Psoas muscle (tissue), 8 donors: ENCODE data around the gene SPINT4. TPM values are rescaled to one million over a fixed set of nuclear protein-coding genes. Genes with fewer than 3 reads are reported as not detected.
"Not testable (repeated sequence)": the region's sequence is repeated elsewhere in the genome, so short reads cannot be mapped to it uniquely, and the experiment has no call there.

ENCODE experiments used
- ATAC-seq, 4 donors: fragments of 200-7000 bp; cut with Tn5 transposase; one replicate each; pipeline ENCODE4 v1.9.1; 2020; ENCODE audit warnings: moderate library complexity in 3 of 4, mild to moderate bottlenecking in 2 of 4
- DNase-seq, 2 donors: peaks; one replicate each; pipeline ENCODE4 v3.0.0-alpha.2; 2020
- H3K27ac ChIP-seq: fragments of 200-600 bp; one replicate; pipeline ENCODE4 v1.8.0; 2022
- H3K27me3 ChIP-seq, 3 donors: fragments of 200-600 bp in 1 of 3; one replicate each; pipeline versions ENCODE4 v1.6.1 to v1.8.0; 2013 to 2022; ENCODE audit warnings: low read length in 2 of 3, mild to moderate bottlenecking in 2 of 3, moderate library complexity in 1 of 3; ENCODE audit not compliant: insufficient read depth in 3 of 3
- H3K36me3 ChIP-seq, 2 donors: fragments of 200-600 bp in 1 of 2; one replicate each; pipeline versions ENCODE4 v1.6.1 to v1.8.0; 2013 to 2022; ENCODE audit warnings: low read depth in 1 of 2, mild to moderate bottlenecking in 1 of 2, moderate library complexity in 1 of 2; ENCODE audit not compliant: insufficient read depth in 1 of 2
- H3K4me1 ChIP-seq: fragments of 200-600 bp; one replicate; pipeline ENCODE4 v1.8.0; 2022
- H3K4me3 ChIP-seq: fragments of 200-600 bp; one replicate; pipeline ENCODE4 v1.8.0; 2022; ENCODE audit warnings: mild to moderate bottlenecking
- H3K9me3 ChIP-seq: fragments of 200-600 bp; one replicate; pipeline ENCODE4 v1.8.0; 2022
- WGBS, 3 donors: extraction: QIAGEN DNeasy Blood & Tissue Kit; methylation state at CpG; one replicate each; pipeline versions ENCODE4 v1.1.6 to v1.1.7; 2013; 5-methylcytosine and 5-hydroxymethylcytosine counted together
- intact Hi-C, 2 donors: fragments of 100-400 bp; cut with DNase I; formaldehyde crosslinking; loops; one replicate each; pipeline versions ENCODE4 v1.11.0 to v1.14.2; 2022
- polyA plus RNA-seq, 3 donors: library from polyadenylated mRNA; stranded (reverse); fragments of 200-250 nt; gene quantifications; one replicate each; pipeline ENCODE4 v1.2.3, GENCODE V29; 2013
- total RNA-seq, 4 donors: library from RNA; stranded (reverse); fragmentation: NEBNext Ultra II Directional in 2 of 4; extraction: Animal tissue kit (Norgen Biotek cat#: 25700) in 2 of 4; gene quantifications; one replicate each; pipeline versions ENCODE4 v1.2.1 to v1.2.4, GENCODE V29; 2021 to 2023
- TF ChIP-seq, protein P1 (sequence below): fragments of 200-600 bp; IDR thresholded peaks from one replicate; pipeline ENCODE4 v1.8.0; 2022; ENCODE audit warnings: antibody characterized with exemption
- donor health status: healthy with polysubstance abuse.
- donor health status: DM: no; HTN: no; CAD: no; lungs with moderate emphysema.
- donor health status: Bipolar disorder and iron deficiency.
- donor health status: healthy.
- donor health status: DM: yes; HTN: yes; CAD: no.
- donor health status: DM: no; HTN: no; CAD: no.
- donor health status: DM: no; HTN: no; CAD: no.
- donor health status: DM: yes; HTN: yes; CAD: no.

Gene SPINT4
- total and polyA plus RNA-seq, 7 donors = not detected

DNA sequence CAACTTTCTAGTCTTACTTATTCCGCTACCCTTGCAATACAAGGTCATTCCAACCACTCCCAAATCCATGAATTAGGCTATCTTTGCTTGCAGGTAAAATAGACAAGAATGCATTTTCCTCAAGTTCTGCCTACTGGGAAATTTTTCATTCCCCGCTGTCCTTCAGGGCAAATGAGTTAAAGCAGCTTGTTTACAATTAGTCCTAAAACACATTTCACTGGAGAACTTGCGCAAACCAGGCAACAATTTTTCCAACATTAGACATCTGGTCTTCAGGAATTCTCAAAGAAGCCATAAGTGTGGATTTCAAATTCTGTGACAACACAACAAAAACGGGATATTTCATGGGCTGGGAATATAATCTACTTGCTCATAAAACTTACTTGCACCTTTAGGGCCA lies 20.4 kb downstream of the SPINT4 start:
- Histone ChIP-seq H3K27me3 (no peaks in the 10 kb centered on the region), H3K9me3 (no peaks in the 10 kb centered on the region), H3K4me3 (no peak overlapping the region), H3K27ac (no peak overlapping the region), H3K4me1 (no peaks in the 10 kb centered on the region), H3K36me3 (no peaks in the 10 kb centered on the region)
- ATAC-seq (no peak), DNase-seq (no peak)
- WGBS, 3 donors = 85 to 88% (median 87%) methylated on average over 4 of the region's 4 CpGs
- intact Hi-C loops = no loop called here
- TF ChIP-seq, protein P1, sequence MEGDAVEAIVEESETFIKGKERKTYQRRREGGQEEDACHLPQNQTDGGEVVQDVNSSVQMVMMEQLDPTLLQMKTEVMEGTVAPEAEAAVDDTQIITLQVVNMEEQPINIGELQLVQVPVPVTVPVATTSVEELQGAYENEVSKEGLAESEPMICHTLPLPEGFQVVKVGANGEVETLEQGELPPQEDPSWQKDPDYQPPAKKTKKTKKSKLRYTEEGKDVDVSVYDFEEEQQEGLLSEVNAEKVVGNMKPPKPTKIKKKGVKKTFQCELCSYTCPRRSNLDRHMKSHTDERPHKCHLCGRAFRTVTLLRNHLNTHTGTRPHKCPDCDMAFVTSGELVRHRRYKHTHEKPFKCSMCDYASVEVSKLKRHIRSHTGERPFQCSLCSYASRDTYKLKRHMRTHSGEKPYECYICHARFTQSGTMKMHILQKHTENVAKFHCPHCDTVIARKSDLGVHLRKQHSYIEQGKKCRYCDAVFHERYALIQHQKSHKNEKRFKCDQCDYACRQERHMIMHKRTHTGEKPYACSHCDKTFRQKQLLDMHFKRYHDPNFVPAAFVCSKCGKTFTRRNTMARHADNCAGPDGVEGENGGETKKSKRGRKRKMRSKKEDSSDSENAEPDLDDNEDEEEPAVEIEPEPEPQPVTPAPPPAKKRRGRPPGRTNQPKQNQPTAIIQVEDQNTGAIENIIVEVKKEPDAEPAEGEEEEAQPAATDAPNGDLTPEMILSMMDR = no peak

DNA sequence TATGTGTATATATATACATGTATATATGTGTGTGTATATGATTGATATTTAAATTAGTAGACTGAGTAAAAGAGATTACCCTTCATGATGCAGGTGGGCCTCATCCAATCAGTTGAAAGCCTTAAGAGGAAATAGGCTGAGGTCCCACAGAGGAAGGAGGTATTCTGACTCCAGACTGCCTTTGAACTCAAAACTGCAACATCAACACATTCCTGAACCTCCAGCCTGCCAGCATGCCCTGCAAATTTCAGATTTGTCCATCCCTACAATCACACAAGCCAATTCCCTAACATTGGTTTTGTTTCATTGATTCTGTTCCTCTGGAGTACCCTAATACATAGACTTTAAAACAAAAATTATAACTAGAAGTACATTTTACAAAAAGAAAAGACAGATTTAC lies 22.9 kb downstream of the SPINT4 start:
- no peak for ATAC-seq
- H3K4me1 ChIP-seq = no peaks in the 10 kb centered on the region
- intact Hi-C loops = no loop called here
- H3K4me3 ChIP-seq = no peak overlapping the region
- no peaks in the 10 kb centered on the region for H3K9me3 ChIP-seq
- no peak overlapping the region for H3K27ac ChIP-seq
- H3K27me3 ChIP-seq = no peaks in the 10 kb centered on the region
- TF ChIP-seq, protein P1 = no peak
- no peak for DNase-seq
- no peaks in the 10 kb centered on the region for H3K36me3 ChIP-seq

DNA sequence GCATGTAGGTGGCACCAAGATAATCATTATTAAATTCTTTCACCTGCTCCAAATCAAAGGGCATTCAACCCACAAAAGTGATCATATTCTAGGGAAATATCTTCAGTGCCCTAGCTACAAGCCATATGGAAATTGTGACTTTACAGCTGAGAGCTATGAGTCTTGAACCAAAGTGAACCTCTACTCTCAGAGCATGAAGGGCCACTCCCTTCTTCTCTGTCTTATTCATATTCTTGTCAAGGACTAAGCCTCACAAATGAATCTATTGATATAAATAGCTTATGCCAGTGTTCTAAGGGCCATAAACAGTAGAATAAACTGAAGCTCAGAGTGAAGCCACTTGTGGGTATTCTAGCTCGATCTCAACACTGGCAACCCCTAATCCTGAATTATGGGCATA lies 29.6 kb downstream of the SPINT4 start:
- intact Hi-C loops = no loop called here
- ATAC-seq = no peak
- 79 to 89% (median 85%) methylated on average over 1 of the region's 1 CpG for WGBS, 3 donors

DNA sequence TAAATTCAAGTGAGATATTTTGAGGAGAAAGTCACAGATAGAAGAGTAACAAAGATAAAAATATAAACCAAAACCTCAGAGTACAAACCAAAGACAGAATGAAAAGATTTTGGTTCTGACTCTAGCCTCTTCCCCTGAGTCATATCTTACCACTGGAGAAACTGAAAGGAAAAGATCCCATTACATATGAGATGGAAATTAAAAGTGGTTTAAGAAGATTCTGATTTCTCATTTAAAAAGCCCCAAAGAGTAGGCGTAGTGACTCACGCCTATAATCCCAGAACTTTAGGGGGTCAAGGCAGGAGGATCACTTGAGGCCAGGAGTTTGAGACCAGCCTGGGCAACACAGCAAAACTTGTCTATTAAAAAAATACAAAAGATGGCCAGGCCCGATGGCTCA lies 30.6 kb downstream of the SPINT4 start:
- WGBS, 3 donors = 82 to 96% (median 90%) methylated on average over 3 of the region's 3 CpGs
- Histone ChIP-seq H3K27ac (no peak overlapping the region), H3K4me1 (no peaks in the 10 kb centered on the region), H3K36me3 (no peaks in the 10 kb centered on the region), H3K9me3 (no peaks in the 10 kb centered on the region), H3K4me3 (no peak overlapping the region), H3K27me3 (peaks cover 0 to 4% (median 0%) of the 10 kb centered on the region in 3 donors)
- ATAC-seq (no peak), DNase-seq (no peak)
- intact Hi-C loops = no loop called here
- TF ChIP-seq, protein P1 = no peak

More for the DNA sequence above, 29.6 kb downstream of the SPINT4 start:
- Histone ChIP-seq H3K9me3 (no peaks in the 10 kb centered on the region), H3K27me3 (peaks cover 0 to 4% (median 0%) of the 10 kb centered on the region in 3 donors), H3K36me3 (no peaks in the 10 kb centered on the region), H3K4me3 (no peak overlapping the region), H3K4me1 (no peaks in the 10 kb centered on the region), H3K27ac (no peak overlapping the region)
- TF ChIP-seq, protein P1 = no peak
- DNase-seq = no peak

DNA sequence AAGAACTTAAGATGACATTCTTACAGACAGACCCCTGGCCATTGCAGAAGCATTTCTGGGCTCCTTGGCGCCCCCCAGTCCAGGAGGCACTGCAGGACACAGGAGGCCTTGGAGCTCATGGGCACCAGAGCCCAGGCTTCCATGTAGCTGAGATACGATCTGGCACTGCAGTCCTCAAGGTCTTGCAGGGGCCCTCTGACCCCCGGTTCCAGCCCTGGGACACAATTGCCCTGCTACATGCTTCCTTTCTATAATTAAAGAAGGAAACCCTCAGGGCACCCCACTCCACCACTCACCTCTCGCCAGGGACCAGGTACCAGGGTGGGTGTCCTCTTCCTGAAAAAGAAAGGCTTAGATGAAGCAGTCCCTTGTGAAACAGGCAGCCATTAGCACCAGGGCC lies 35.9 kb downstream of the SPINT4 start:
- H3K27me3 ChIP-seq = no peaks in the 10 kb centered on the region
- 85 to 91% (median 87%) methylated on average over 4 of the region's 4 CpGs for WGBS, 3 donors
- H3K9me3 ChIP-seq = no peaks in the 10 kb centered on the region
- H3K4me3 ChIP-seq = no peak overlapping the region
- no peaks in the 10 kb centered on the region for H3K4me1 ChIP-seq
- DNase-seq (no peak), ATAC-seq (no peak)
- no peak overlapping the region for H3K27ac ChIP-seq
- intact Hi-C loops = no loop called here
- no peaks in the 10 kb centered on the region for H3K36me3 ChIP-seq
- TF ChIP-seq, protein P1 = no peak

DNA sequence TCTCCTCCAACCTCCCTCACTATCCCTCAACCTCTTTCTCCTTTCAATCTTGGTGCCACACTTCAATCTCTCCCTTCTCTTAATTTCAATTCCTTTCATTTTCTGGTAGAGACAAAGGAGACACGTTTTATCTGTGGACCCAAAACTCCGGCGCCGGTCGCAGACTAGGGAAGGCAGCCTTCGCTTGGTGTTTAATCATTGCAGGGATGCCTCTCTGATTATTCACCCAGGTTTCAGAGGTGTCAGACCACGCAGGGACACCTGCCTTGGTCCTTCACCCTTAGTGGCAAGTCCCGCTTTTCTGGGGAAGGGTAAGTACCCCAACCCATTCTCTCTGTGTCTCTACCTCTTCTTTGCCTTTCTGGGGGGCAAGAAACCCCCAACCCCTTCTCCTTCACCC lies 37.8 kb downstream of the SPINT4 start:
- H3K9me3 ChIP-seq, H3K27ac ChIP-seq, ATAC-seq, H3K27me3 ChIP-seq, H3K4me1 ChIP-seq, intact Hi-C loops, H3K4me3 ChIP-seq, H3K36me3 ChIP-seq, DNase-seq: not testable (repeated sequence)
- 75 to 91% (median 82%) methylated on average over 7 to 8 of the region's 8 CpGs for WGBS, 3 donors

DNA sequence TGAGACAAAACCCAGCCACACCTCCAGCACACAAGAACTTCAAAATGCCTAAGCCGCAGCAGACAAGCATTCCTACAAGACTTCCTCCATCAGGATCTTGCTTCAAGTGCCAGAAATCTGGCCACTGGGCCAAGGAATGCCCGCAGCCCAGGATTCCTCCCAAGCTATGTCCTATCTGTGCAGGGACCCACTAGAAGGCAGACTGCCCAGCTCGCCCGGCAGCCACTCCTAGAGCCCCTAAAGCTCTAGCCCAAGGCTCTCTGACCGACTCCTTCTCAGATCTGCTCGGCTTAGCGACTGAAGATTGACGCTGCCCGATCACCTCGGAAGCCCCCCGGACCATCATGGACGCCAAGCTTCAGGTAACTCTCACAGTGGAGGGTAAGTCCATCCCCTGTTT lies 39.8 kb downstream of the SPINT4 start:
- H3K9me3 ChIP-seq, H3K4me3 ChIP-seq, H3K27me3 ChIP-seq, intact Hi-C loops, DNase-seq, H3K4me1 ChIP-seq, H3K36me3 ChIP-seq, H3K27ac ChIP-seq, ATAC-seq: not testable (repeated sequence)
- WGBS, 3 donors = 85 to 89% (median 89%) methylated on average over 12 of the region's 12 CpGs
